GM12892 (cell line): ENCODE measurements around the gene CCR5AS.

Source experiments
- DNase-seq: peaks from one replicate; pipeline ENCODE4 v3.0.0; 2011; ENCODE audit not compliant: insufficient read length
- FAIRE-seq: peaks from 2 replicates; lab custom pipeline; 2011; peaks lifted over from hg19 to GRCh38; lab: Jason Lieb, UNC
- POLR2A ChIP-seq: IDR thresholded peaks from 2 replicates; pipeline ENCODE4 v1.6.1; 2011; ENCODE audit warnings: low read depth, low read length, control low read depth
- POLR2AphosphoS5 ChIP-seq: IDR thresholded peaks from 2 replicates; pipeline ENCODE4 v1.6.1; 2011; ENCODE audit warnings: low read depth, low read length, control low read depth
- TAF1 ChIP-seq: IDR thresholded peaks from 2 replicates; pipeline ENCODE4 v1.6.1; 2011; ENCODE audit warnings: low read depth, mild to moderate bottlenecking, control low read depth, low read length, borderline replicate concordance

The CCR5AS gene

GRCh38 chr3:46368569-46368968, 38.3 kb downstream of the CCR5AS start:
- TF ChIP-seq TAF1 = no peak
- TF ChIP-seq POLR2A = no peak
- TF ChIP-seq POLR2AphosphoS5 = no peak
- no peak for DNase-seq
- peak; percentile 98 for FAIRE-seq

GRCh38 chr3:46367811-46368210, 39.1 kb downstream of the CCR5AS start:
- no peak for TF ChIP-seq POLR2A
- DNase-seq = no peak
- FAIRE-seq = no peak

- TF ChIP-seq POLR2AphosphoS5 = no peak
- no peak for TF ChIP-seq POLR2A
- no peak for TF ChIP-seq TAF1
- no peak for DNase-seq
- no peak for FAIRE-seq
Measured at GRCh38 chr3:46365737-46366524, 40.9 kb downstream of the CCR5AS start.

- DNase-seq = no peak
- FAIRE-seq = no peak
- TF ChIP-seq TAF1 (no peak), POLR2AphosphoS5 (no peak), POLR2A (no peak)
Measured at GRCh38 chr3:46365041-46365440, 41.8 kb downstream of the CCR5AS start.

GRCh38 chr3:46361408-46362283, 45.2 kb downstream of the CCR5AS start:
- DNase-seq (no peak), FAIRE-seq (no peak)
- TF ChIP-seq POLR2A (no peak), TAF1 (no peak), POLR2AphosphoS5 (no peak)

GRCh38 chr3:46360907-46361306, 46.0 kb downstream of the CCR5AS start:
- TF ChIP-seq POLR2A = no peak
- no peak for TF ChIP-seq TAF1
- no peak for TF ChIP-seq POLR2AphosphoS5
- FAIRE-seq (peak; percentile 83), DNase-seq (no peak)

- DNase-seq (no peak), FAIRE-seq (peak; percentile 92)
- TF ChIP-seq POLR2A = no peak
- no peak for TF ChIP-seq TAF1
- TF ChIP-seq POLR2AphosphoS5 = no peak
Measured at GRCh38 chr3:46359733-46360493, 47.0 kb downstream of the CCR5AS start.

GRCh38 chr3:46358466-46358865, 48.4 kb downstream of the CCR5AS start:
- no peak for FAIRE-seq
- no peak for DNase-seq
- no peak for TF ChIP-seq POLR2A
- TF ChIP-seq POLR2AphosphoS5 = no peak
- TF ChIP-seq TAF1 = no peak

- DNase-seq (no peak), FAIRE-seq (no peak)
- TF ChIP-seq POLR2A (no peak), POLR2AphosphoS5 (no peak), TAF1 (no peak)
Measured at GRCh38 chr3:46356909-46357308, 50.0 kb downstream of the CCR5AS start.

- FAIRE-seq (no peak), DNase-seq (no peak)
- TF ChIP-seq TAF1 (no peak), POLR2AphosphoS5 (no peak), POLR2A (no peak)
Measured at GRCh38 chr3:46356276-46356675, 50.6 kb downstream of the CCR5AS start.

- TF ChIP-seq TAF1 (no peak), POLR2A (no peak), POLR2AphosphoS5 (no peak)
- DNase-seq = no peak
- FAIRE-seq = no peak
Measured at GRCh38 chr3:46354984-46355383, 51.9 kb downstream of the CCR5AS start.
